TTC549 (cell line): ENCODE measurements around the gene ABCC3.

Experiments used
- FAIRE-seq: peaks from 2 replicates; lab custom pipeline; 2012; peaks lifted over from hg19 to GRCh38; lab: Jason Lieb, UNC

ABCC3 gene

GRCh38 chr17:50634224-50634914 lies at the start of gene ABCC3:
TSS of gene ABCC3 (plus strand) at chr17:50634881. CDS start at chr17:50634937, 56 bp downstream.
- FAIRE-seq, result no peak

- no peak for FAIRE-seq
Observed at GRCh38 chr17:50585346-50585745, 49.3 kb upstream of the ABCC3 start.

- FAIRE-seq, result no peak
Observed at GRCh38 chr17:50585891-50586290, 48.8 kb upstream of the ABCC3 start.

GRCh38 chr17:50586421-50587247 lies 48.0 kb upstream of the ABCC3 start:
- no peak for FAIRE-seq

- FAIRE-seq, result no peak
Observed at GRCh38 chr17:50587571-50587970, 47.1 kb upstream of the ABCC3 start.

- FAIRE-seq, result no peak
Observed at GRCh38 chr17:50588391-50589049, 46.2 kb upstream of the ABCC3 start.

GRCh38 chr17:50589095-50589705 lies 45.5 kb upstream of the ABCC3 start:
- no peak for FAIRE-seq

- no peak for FAIRE-seq
Observed at GRCh38 chr17:50590946-50591737, 43.5 kb upstream of the ABCC3 start.

- FAIRE-seq, result no peak
Observed at GRCh38 chr17:50593321-50593720, 41.4 kb upstream of the ABCC3 start.

- FAIRE-seq, result no peak
Observed at GRCh38 chr17:50594128-50594823, 40.4 kb upstream of the ABCC3 start.

GRCh38 chr17:50594892-50595291 lies 39.8 kb upstream of the ABCC3 start:
- FAIRE-seq, result no peak

GRCh38 chr17:50596191-50597037 lies 38.3 kb upstream of the ABCC3 start:
- no peak for FAIRE-seq

GRCh38 chr17:50598487-50598886 lies 36.2 kb upstream of the ABCC3 start:
- FAIRE-seq, result no peak

GRCh38 chr17:50599606-50600005 lies 35.1 kb upstream of the ABCC3 start:
- no peak for FAIRE-seq

- no peak for FAIRE-seq
Observed at GRCh38 chr17:50601823-50602375, 32.8 kb upstream of the ABCC3 start.

GRCh38 chr17:50602836-50603235 lies 31.8 kb upstream of the ABCC3 start:
- FAIRE-seq, result no peak

GRCh38 chr17:50603340-50603739 lies 31.3 kb upstream of the ABCC3 start:
- no peak for FAIRE-seq

- no peak for FAIRE-seq
Observed at GRCh38 chr17:50604513-50604912, 30.2 kb upstream of the ABCC3 start.

GRCh38 chr17:50605429-50605828 lies 29.3 kb upstream of the ABCC3 start:
- FAIRE-seq, result no peak
